ENCODE data around the gene MACO1.
"Not testable (repeated sequence)": the region's sequence is repeated elsewhere in the genome, so short reads cannot be mapped to it uniquely, and the experiment has no call there.

MACO1 gene

GRCh38 chr1:25425098-25426085, 5.3 kb upstream of the MACO1 start:
- DNase-seq (ENCODE audit: low read depth), result no peak

GRCh38 chr1:25427696-25428095, 3.0 kb upstream of the MACO1 start:
- no peak for DNase-seq (ENCODE audit: low read depth)

GRCh38 chr1:25428475-25429166, 2.1 kb upstream of the MACO1 start:
- no peak for DNase-seq (ENCODE audit: low read depth)

GRCh38 chr1:25430967-25431881, 527 bp downstream of the MACO1 start:
- DNase-seq (ENCODE audit: low read depth), result no peak

DNA sequence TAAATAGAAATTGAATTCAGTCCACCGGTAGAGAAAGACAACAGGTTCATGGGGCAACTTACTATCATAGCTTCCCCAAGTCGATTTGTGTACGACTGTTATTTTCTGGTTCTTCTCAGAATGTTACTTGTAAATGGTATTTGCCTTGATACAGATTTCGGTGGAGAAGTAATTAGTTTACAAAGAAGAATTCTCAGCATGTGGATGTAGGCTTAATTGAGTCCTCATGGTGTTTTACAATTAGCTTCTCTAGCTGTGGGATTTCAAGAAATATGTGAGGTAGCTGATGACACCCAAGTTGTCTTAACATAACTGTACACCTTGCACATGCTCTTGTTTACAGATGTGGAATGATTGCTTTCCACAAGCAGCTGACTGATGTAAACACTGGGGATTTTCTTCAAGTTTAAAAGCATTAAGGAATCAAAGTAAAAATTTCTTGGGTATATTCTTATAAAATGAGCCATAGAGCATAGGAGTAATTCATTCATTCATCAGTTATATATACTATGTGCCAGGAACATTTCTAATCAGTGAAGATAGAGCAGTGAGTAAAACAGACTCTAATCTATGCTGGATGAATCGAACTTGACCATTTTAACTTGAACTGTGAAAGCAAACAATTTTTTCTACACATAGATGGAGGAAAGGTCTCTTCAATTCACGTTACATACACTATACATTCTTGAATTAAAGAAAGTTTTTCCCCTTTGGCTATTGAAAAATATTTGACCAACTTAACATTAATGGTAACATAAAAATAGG, 1.4 kb downstream of the MACO1 start:
- DNase-seq (ENCODE audit: low read depth), result no peak

GRCh38 chr1:25432749-25433388, 2.2 kb downstream of the MACO1 start:
- DNase-seq (ENCODE audit: low read depth), result no peak

DNA sequence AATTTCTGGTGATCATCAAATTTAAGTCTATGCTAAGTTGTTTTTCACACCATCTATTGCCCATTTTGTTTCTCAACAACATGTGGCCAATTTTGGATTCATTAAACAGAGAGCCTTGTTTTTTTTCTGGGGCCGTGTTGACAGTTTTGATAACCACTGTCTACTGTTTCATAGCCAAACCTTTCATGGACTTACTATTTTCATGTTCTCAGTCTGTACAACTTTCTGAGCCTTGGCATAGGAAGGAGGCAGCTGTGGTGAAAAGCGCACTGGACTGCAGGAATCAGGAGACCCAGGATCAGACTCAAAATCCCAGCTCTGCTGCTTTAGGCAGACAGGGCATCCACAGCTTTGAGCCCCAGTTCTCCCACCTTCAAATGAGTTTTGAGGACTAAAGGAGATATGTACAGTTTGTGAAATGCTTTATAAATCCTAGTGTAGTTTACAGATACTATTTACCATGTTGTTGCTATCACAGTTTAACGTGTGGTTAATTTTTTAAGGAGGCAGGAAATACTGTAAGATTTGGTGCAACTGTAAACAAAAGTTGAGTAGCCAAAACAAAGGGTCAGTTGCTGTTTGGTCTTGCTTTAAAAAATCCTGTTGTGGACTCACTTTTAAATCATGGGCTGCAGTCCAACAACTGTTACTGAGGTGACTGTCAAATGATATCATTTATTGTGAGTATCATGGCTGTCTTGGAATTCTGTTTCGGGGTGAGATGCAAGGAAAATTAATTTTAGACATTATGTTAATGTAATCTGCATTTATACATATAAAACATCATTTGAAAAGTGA, 2.9 kb downstream of the MACO1 start:
- DNase-seq (ENCODE audit: low read depth), result no peak

GRCh38 chr1:25435397-25436108, 4.9 kb downstream of the MACO1 start:
- DNase-seq (ENCODE audit: low read depth), result no peak

DNA sequence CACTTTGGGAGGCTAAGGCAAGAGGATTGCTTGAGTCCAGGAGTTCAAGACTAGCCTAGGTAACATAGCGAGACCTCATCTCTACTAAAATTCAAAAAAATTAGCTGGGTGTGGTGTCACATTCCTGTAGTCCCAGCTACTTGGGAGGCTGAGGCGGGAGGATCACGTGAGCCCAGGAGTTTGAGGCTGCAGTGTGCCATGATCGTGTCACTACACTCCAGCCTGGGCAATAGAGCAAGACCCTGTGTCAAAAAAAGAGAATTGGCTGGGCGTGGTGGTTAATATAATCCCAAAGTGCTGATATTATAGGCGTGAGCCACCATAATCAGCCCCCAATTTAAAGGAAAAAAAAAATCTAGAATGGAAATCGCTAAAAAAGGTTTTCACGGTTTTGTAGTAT, 7.0 kb downstream of the MACO1 start:
- no peak for DNase-seq (ENCODE audit: low read depth)

DNA sequence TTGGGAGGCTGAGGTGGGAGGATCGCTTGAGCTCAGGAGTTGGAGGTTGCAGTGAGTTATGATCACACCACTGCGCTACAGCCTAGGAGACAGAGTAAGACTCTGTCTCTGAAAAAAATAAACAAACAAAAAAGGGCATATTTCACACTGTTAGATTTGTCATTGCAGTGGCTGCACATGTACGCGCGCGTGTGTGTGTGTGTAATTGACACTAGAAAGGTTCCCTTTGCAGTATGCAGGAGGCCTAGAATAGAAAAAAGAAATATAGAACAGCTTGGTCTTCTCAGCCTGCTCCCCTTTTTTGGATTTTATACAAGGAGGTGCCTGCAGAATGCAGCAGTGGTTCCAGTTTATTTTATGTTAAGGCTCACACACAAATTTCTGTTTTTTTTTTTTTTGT, 8.6 kb downstream of the MACO1 start:
- no peak for DNase-seq (ENCODE audit: low read depth)

DNA sequence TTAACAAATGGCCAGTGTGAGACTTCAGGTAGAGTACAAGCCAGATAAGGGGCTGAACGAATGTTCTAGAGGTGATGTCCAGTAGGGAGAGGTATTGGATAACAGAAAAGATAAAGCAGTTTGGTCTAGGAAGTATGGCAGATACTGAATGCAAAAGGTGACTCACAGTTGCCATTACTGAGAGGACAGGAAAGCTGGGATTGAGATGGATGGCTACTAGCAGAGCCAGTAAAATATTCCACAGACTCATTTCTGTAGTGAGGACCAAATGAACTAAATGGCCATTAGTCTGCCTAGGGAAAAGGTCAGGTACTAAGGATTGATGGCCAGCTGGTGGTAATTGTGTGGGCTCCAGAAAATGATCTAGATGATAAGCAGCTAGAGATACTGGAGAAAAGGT, 11.5 kb downstream of the MACO1 start:
- DNase-seq (ENCODE audit: low read depth), result no peak

GRCh38 chr1:25443030-25443699, 12.5 kb downstream of the MACO1 start:
- no peak for DNase-seq (ENCODE audit: low read depth)

DNA sequence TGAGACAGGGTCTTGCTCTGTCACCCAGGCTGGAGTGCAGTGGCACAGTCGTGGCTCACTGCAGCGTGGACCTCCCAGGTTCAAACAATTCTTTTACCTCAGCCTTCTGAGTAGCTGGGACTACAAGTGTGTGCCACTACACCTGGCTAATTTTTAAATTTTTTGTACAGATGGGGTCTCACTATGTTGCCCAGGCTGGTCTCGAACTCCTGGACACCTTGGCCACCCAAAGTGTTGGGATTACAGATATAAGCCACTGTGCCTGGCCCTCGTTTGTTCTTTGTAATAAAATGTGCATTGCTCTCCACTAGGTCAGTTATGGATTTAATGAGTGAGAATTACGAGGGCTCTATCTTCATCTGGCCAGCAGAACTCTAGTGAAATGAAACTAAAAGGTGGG, 13.9 kb downstream of the MACO1 start:
- DNase-seq (ENCODE audit: low read depth), result not testable (repeated sequence)

DNA sequence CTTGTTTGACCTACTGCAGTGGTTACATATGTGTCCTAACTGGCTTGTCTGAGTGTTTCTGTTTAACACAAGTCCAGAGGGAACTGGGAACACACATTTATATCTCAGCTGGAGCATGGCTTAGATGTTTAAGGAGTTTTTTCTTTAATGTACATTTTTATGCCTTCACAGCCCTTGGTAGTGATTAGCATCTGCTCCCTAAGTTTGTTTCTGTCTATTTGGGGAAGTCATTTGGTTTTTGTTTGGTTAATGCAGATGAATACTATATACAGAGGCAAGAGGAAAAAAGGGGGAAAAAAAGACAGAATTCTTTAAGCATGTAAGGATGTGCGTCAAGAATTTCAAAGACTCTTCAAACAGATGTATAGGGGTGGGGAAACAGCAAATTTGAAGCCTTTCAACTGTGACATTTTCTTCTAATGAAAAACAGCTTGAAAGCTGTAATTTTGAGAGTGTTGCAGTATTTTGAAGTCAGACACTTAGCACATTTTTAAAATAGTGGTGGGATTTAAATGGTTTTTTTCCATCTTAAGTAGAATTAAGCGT, 15.4 kb downstream of the MACO1 start:
- DNase-seq (ENCODE audit: low read depth), result no peak

DNA sequence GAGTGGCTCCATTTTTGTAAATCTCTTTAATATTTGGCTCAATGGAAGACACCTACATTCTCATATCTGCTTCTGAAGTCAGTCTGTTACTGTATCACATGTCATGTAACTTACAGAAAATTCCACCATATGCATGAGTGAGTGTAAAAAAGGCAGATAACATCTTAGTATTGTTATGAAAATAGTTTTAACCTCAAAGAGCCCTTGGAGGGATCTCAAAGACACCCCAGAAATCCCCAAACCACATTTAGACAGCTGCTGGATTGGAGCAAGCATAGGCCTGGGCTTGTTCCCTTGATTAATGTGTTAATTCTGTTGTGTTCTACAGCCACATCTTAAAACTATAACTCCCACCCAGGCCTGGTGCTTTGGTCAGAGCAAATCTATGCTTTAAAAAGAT, 16.9 kb downstream of the MACO1 start:
- no peak for DNase-seq (ENCODE audit: low read depth)

DNA sequence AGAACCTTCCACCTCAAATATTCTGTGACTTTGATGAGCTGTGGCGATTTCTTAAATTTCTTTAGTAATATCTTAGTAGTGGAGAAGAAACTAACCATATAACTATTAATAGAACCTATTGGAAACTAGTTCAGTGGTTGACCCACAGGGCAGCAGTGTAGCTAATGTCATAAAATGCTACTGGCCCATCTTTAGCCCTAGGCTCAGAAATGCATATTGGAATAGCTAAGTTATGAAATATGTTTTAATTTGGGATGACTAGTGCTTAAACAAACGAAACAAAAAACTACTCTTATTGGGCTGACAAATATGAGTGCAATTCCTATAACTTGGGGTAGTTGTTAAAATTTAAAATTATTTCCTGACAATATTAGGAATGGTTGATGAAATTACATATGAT, 20.2 kb downstream of the MACO1 start:
- no peak for DNase-seq (ENCODE audit: low read depth)

GRCh38 chr1:25451908-25452307, 21.2 kb downstream of the MACO1 start:
- DNase-seq (ENCODE audit: low read depth), result no peak

- DNase-seq (ENCODE audit: low read depth), result no peak
Measured at GRCh38 chr1:25456502-25456901, 25.8 kb downstream of the MACO1 start.
